NCI-H774 (cell line): ENCODE measurements around the gene CFAP61.

ENCODE experiments used
- DNase-seq: peaks from one replicate; lab custom pipeline; 2025; lab: John Stamatoyannopoulos, UW

CFAP61 gene

GRCh38 chr20:20399531-20400500 is 347.5 kb downstream of the CFAP61 start:
- DNase-seq: no peak

- DNase-seq: no peak
Measured at GRCh38 chr20:20401991-20402390, 349.7 kb downstream of the CFAP61 start.

GRCh38 chr20:20404633-20405032 is 352.3 kb downstream of the CFAP61 start:
- no peak for DNase-seq

- no peak for DNase-seq
Measured at GRCh38 chr20:20405623-20406022, 353.3 kb downstream of the CFAP61 start.

- no peak for DNase-seq
Measured at GRCh38 chr20:20406306-20406705, 354.0 kb downstream of the CFAP61 start.

- DNase-seq: peak; percentile 12
Measured at GRCh38 chr20:20407891-20408805, 355.8 kb downstream of the CFAP61 start.

- DNase-seq: no peak
Measured at GRCh38 chr20:20409331-20409730, 357.0 kb downstream of the CFAP61 start.
